ENCODE data around the gene CYB561.

Gene CYB561

GRCh38 chr17:63479495-63480184 is 33.5 kb upstream of the CYB561 start:
- no peaks in the 10 kb centered on the region for H3K27me3 ChIP-seq (ENCODE audit: control insufficient read depth in 1 of 2, insufficient read depth in 2 of 2, low read length in 2 of 2)
- H3K4me3 ChIP-seq (ENCODE audit: low read depth in 1 of 2, low read length in 2 of 2), result peak overlapping the region in 1 of 2 donors; percentile 43
- H3K27ac ChIP-seq (ENCODE audit: low read depth, low read length), result no peak overlapping the region
- H3K9me3 ChIP-seq (ENCODE audit: control insufficient read depth in 1 of 2, low read length in 2 of 2), result no peaks in the 10 kb centered on the region
- peaks cover 15 to 37% of the 10 kb centered on the region in 2 donors for H3K36me3 ChIP-seq (ENCODE audit: control insufficient read depth in 1 of 2, insufficient read depth in 2 of 2, low read length in 2 of 2)
- H3K9ac ChIP-seq (ENCODE audit: low read depth in 1 of 2, low read length in 2 of 2), result peak overlapping the region in 1 of 2 donors; percentile 29
- peaks cover 13 to 33% of the 10 kb centered on the region in 2 donors for H3K4me1 ChIP-seq (ENCODE audit: control insufficient read depth in 1 of 2, insufficient read depth in 2 of 2, low read length in 2 of 2)

GRCh38 chr17:63478814-63479494 is 32.8 kb upstream of the CYB561 start:
- no peaks in the 10 kb centered on the region for H3K9me3 ChIP-seq (ENCODE audit: control insufficient read depth in 1 of 2, low read length in 2 of 2)
- peaks cover 17 to 36% of the 10 kb centered on the region in 2 donors for H3K4me1 ChIP-seq (ENCODE audit: control insufficient read depth in 1 of 2, insufficient read depth in 2 of 2, low read length in 2 of 2)
- peaks cover 15 to 30% of the 10 kb centered on the region in 2 donors for H3K36me3 ChIP-seq (ENCODE audit: control insufficient read depth in 1 of 2, insufficient read depth in 2 of 2, low read length in 2 of 2)
- no peaks in the 10 kb centered on the region for H3K27me3 ChIP-seq (ENCODE audit: control insufficient read depth in 1 of 2, insufficient read depth in 2 of 2, low read length in 2 of 2)
- H3K9ac ChIP-seq (ENCODE audit: low read depth in 1 of 2, low read length in 2 of 2), result peak overlapping the region; percentile 56 to 63
- no peak overlapping the region for H3K27ac ChIP-seq (ENCODE audit: low read depth, low read length)
- peak overlapping the region; percentile 72 to 76 for H3K4me3 ChIP-seq (ENCODE audit: low read depth in 1 of 2, low read length in 2 of 2)

- peaks cover 11 to 23% of the 10 kb centered on the region in 2 donors for H3K36me3 ChIP-seq (ENCODE audit: control insufficient read depth in 1 of 2, insufficient read depth in 2 of 2, low read length in 2 of 2)
- H3K27ac ChIP-seq (ENCODE audit: low read depth, low read length), result peak overlapping the region; percentile 32
- peak overlapping the region; percentile 56 to 64 for H3K9ac ChIP-seq (ENCODE audit: low read depth in 1 of 2, low read length in 2 of 2)
- H3K27me3 ChIP-seq (ENCODE audit: control insufficient read depth in 1 of 2, insufficient read depth in 2 of 2, low read length in 2 of 2), result no peaks in the 10 kb centered on the region
- H3K9me3 ChIP-seq (ENCODE audit: control insufficient read depth in 1 of 2, low read length in 2 of 2), result no peaks in the 10 kb centered on the region
- H3K4me1 ChIP-seq (ENCODE audit: control insufficient read depth in 1 of 2, insufficient read depth in 2 of 2, low read length in 2 of 2), result peaks cover 21 to 37% of the 10 kb centered on the region in 2 donors
- peak overlapping the region; percentile 72 to 76 for H3K4me3 ChIP-seq (ENCODE audit: low read depth in 1 of 2, low read length in 2 of 2)
These were observed 31.7 kb upstream of the CYB561 start for GRCh38 chr17:63477480-63478440.

- H3K36me3 ChIP-seq (ENCODE audit: control insufficient read depth in 1 of 2, insufficient read depth in 2 of 2, low read length in 2 of 2), result peaks cover 6 to 16% of the 10 kb centered on the region in 2 donors
- H3K9me3 ChIP-seq (ENCODE audit: control insufficient read depth in 1 of 2, low read length in 2 of 2), result no peaks in the 10 kb centered on the region
- peaks cover 21 to 37% of the 10 kb centered on the region in 2 donors for H3K4me1 ChIP-seq (ENCODE audit: control insufficient read depth in 1 of 2, insufficient read depth in 2 of 2, low read length in 2 of 2)
- H3K4me3 ChIP-seq (ENCODE audit: low read depth in 1 of 2, low read length in 2 of 2), result peak within 1 kb of the TSS; percentile 72 to 76
- H3K27ac ChIP-seq (ENCODE audit: low read depth, low read length), result peak within 1 kb of the TSS; percentile 56
- H3K27me3 ChIP-seq (ENCODE audit: control insufficient read depth in 1 of 2, insufficient read depth in 2 of 2, low read length in 2 of 2), result no peaks in the 10 kb centered on the region
- H3K9ac ChIP-seq (ENCODE audit: low read depth in 1 of 2, low read length in 2 of 2), result peak within 1 kb of the TSS; percentile 56 to 64
These were observed 30.9 kb upstream of the CYB561 start, which contains the start of gene ACE for GRCh38 chr17:63476854-63477479. Gene ACE (plus strand): TSS chr17:63477061. CDS start chr17:63477095, 34 bp downstream.

GRCh38 chr17:63476459-63476853 is 30.4 kb upstream of the CYB561 start:
- peak overlapping the region in 1 of 2 donors; percentile 10 for H3K9ac ChIP-seq (ENCODE audit: low read depth in 1 of 2, low read length in 2 of 2)
- peaks cover 21 to 37% of the 10 kb centered on the region in 2 donors for H3K4me1 ChIP-seq (ENCODE audit: control insufficient read depth in 1 of 2, insufficient read depth in 2 of 2, low read length in 2 of 2)
- no peaks in the 10 kb centered on the region for H3K9me3 ChIP-seq (ENCODE audit: control insufficient read depth in 1 of 2, low read length in 2 of 2)
- no peaks in the 10 kb centered on the region for H3K27me3 ChIP-seq (ENCODE audit: control insufficient read depth in 1 of 2, insufficient read depth in 2 of 2, low read length in 2 of 2)
- H3K36me3 ChIP-seq (ENCODE audit: control insufficient read depth in 1 of 2, insufficient read depth in 2 of 2, low read length in 2 of 2), result peaks cover 6 to 16% of the 10 kb centered on the region in 2 donors
- H3K27ac ChIP-seq (ENCODE audit: low read depth, low read length), result no peak overlapping the region
- H3K4me3 ChIP-seq (ENCODE audit: low read depth in 1 of 2, low read length in 2 of 2), result peak overlapping the region; percentile 62 to 76

- H3K36me3 ChIP-seq (ENCODE audit: control insufficient read depth in 1 of 2, insufficient read depth in 2 of 2, low read length in 2 of 2), result peaks cover 6 to 14% of the 10 kb centered on the region in 2 donors
- H3K4me1 ChIP-seq (ENCODE audit: control insufficient read depth in 1 of 2, insufficient read depth in 2 of 2, low read length in 2 of 2), result peaks cover 21 to 37% of the 10 kb centered on the region in 2 donors
- H3K27ac ChIP-seq (ENCODE audit: low read depth, low read length), result no peak overlapping the region
- H3K27me3 ChIP-seq (ENCODE audit: control insufficient read depth in 1 of 2, insufficient read depth in 2 of 2, low read length in 2 of 2), result no peaks in the 10 kb centered on the region
- peak overlapping the region; percentile 35 to 50 for H3K4me3 ChIP-seq (ENCODE audit: low read depth in 1 of 2, low read length in 2 of 2)
- H3K9ac ChIP-seq (ENCODE audit: low read depth in 1 of 2, low read length in 2 of 2), result peak overlapping the region in 1 of 2 donors; percentile 10
- H3K9me3 ChIP-seq (ENCODE audit: control insufficient read depth in 1 of 2, low read length in 2 of 2), result no peaks in the 10 kb centered on the region
These were observed 29.6 kb upstream of the CYB561 start for GRCh38 chr17:63475491-63476412.

GRCh38 chr17:63474586-63475460 is 28.7 kb upstream of the CYB561 start:
- no peak overlapping the region for H3K9ac ChIP-seq (ENCODE audit: low read depth in 1 of 2, low read length in 2 of 2)
- no peaks in the 10 kb centered on the region for H3K9me3 ChIP-seq (ENCODE audit: control insufficient read depth in 1 of 2, low read length in 2 of 2)
- no peak overlapping the region for H3K4me3 ChIP-seq (ENCODE audit: low read depth in 1 of 2, low read length in 2 of 2)
- peaks cover 21 to 37% of the 10 kb centered on the region in 2 donors for H3K4me1 ChIP-seq (ENCODE audit: control insufficient read depth in 1 of 2, insufficient read depth in 2 of 2, low read length in 2 of 2)
- H3K36me3 ChIP-seq (ENCODE audit: control insufficient read depth in 1 of 2, insufficient read depth in 2 of 2, low read length in 2 of 2), result peaks cover 3 to 6% of the 10 kb centered on the region in 2 donors
- H3K27me3 ChIP-seq (ENCODE audit: control insufficient read depth in 1 of 2, insufficient read depth in 2 of 2, low read length in 2 of 2), result no peaks in the 10 kb centered on the region
- H3K27ac ChIP-seq (ENCODE audit: low read depth, low read length), result no peak overlapping the region

GRCh38 chr17:63474174-63474573 is 28.1 kb upstream of the CYB561 start:
- Histone ChIP-seq H3K36me3 (ENCODE audit: control insufficient read depth in 1 of 2, insufficient read depth in 2 of 2, low read length in 2 of 2) (peaks cover 0 to 3% of the 10 kb centered on the region in 2 donors), H3K27ac (ENCODE audit: low read depth, low read length) (no peak overlapping the region), H3K9me3 (ENCODE audit: control insufficient read depth in 1 of 2, low read length in 2 of 2) (no peaks in the 10 kb centered on the region), H3K4me3 (ENCODE audit: low read depth in 1 of 2, low read length in 2 of 2) (no peak overlapping the region), H3K27me3 (ENCODE audit: control insufficient read depth in 1 of 2, insufficient read depth in 2 of 2, low read length in 2 of 2) (no peaks in the 10 kb centered on the region), H3K4me1 (ENCODE audit: control insufficient read depth in 1 of 2, insufficient read depth in 2 of 2, low read length in 2 of 2) (peaks cover 20 to 34% of the 10 kb centered on the region in 2 donors), H3K9ac (ENCODE audit: low read depth in 1 of 2, low read length in 2 of 2) (no peak overlapping the region)

Data from duodenal mucosa (tissue), 2 donors.